HepG2 (cell line): ENCODE measurements around the gene ITGB6. TPM values are rescaled to one million over a fixed set of nuclear protein-coding genes. Genes with fewer than 3 reads are reported as not detected.

Source experiments
- ATAC-seq: fragments of 200-7000 bp; cut with Tn5 transposase; 3 replicates; pipeline ENCODE4 v1.9.1; 2020; ENCODE audit warnings: mild to moderate bottlenecking, moderate library complexity
- BruUV-seq: library from RNA; stranded (reverse); fragments of 400-500 nt; replicated peaks from 2 replicates; lab custom pipeline; 2021; lab: Mats Ljungman, UMichigan
- CTCF ChIA-PET: fragments of 300-600 bp; formaldehyde crosslinking; extraction: SDS; loops from one replicate; lab custom pipeline; 2021; ENCODE audit warnings: low total read pairs, inconsistent platforms, low intra/inter-chr PET ratio; lab: Yijun Ruan, JAX
- POLR2A ChIA-PET: fragments of 350-600 bp; sonication (Branson Sonifier 250); formaldehyde crosslinking; loops from one replicate; lab custom pipeline; 2020; ENCODE audit warnings: antibody characterized with exemption, inconsistent platforms; lab: Yijun Ruan, JAX
- DNase-seq: peaks from one replicate; pipeline ENCODE4 v3.0.0-alpha.2; 2015; ENCODE audit warnings: low spot score
- FAIRE-seq: peaks from 3 replicates; lab custom pipeline; 2011; peaks lifted over from hg19 to GRCh38; lab: Jason Lieb, UNC
- H2AFZ ChIP-seq: one replicate; pipeline ENCODE4 v1.6.1; 2011; ENCODE audit warnings: low read length, inconsistent platforms
- H3K27ac ChIP-seq: fragments of 300-600 bp; 3 replicates; pipeline ENCODE4 v1.8.0; 2011; ENCODE audit warnings: mixed run types, mild to moderate bottlenecking, mixed read lengths, low read length, inconsistent platforms; ENCODE audit not compliant: insufficient read depth; ENCODE audit errors: extremely low read length
- H3K27me3 ChIP-seq, 2 experiments: fragments of 200-600 bp in 1 of 2; 2 replicates in 1 of 2; 3 replicates in 1 of 2; pipeline versions ENCODE4 v1.6.0 to v1.8.0; 2011; ENCODE audit warnings: low read length in 2 of 2, mild to moderate bottlenecking in 2 of 2, moderate library complexity in 2 of 2, inconsistent platforms in 1 of 2; ENCODE audit not compliant: insufficient read depth in 2 of 2, control insufficient read depth in 1 of 2
- H3K36me3 ChIP-seq, 2 experiments: fragments of 200-600 bp in 1 of 2; replicated peaks in 1 of 2; 2 replicates in 1 of 2; 3 replicates in 1 of 2; pipeline versions ENCODE4 v1.5.1 to v1.8.0; 2011; ENCODE audit warnings: low read length in 2 of 2, inconsistent platforms in 1 of 2; ENCODE audit not compliant: insufficient read depth in 2 of 2, control insufficient read depth in 1 of 2
- H3K4me1 ChIP-seq: 2 replicates; pipeline ENCODE4 v1.5.1; 2012; ENCODE audit warnings: low read length, inconsistent platforms; ENCODE audit not compliant: insufficient read depth
- H3K4me2 ChIP-seq: 2 replicates; pipeline ENCODE4 v1.6.0; 2011; ENCODE audit warnings: low read depth, low read length, inconsistent platforms
- H3K4me3 ChIP-seq, 3 experiments: fragments of 200-600 bp in 1 of 3; sonication (generic), shearing (Covaris generic) in 1 of 3; replicated peaks in 1 of 3; 2 replicates each; pipeline ENCODE4 v1.5.1; 2011 to 2016; ENCODE audit warnings: low read length in 3 of 3, inconsistent platforms in 2 of 3, low read depth in 2 of 3, mild to moderate bottlenecking in 2 of 3, control low read depth in 1 of 3, mixed read lengths in 1 of 3; ENCODE audit not compliant: insufficient read depth in 1 of 3
- H3K79me2 ChIP-seq: one replicate; pipeline ENCODE4 v1.6.1; 2011; ENCODE audit warnings: low read length, inconsistent platforms; ENCODE audit not compliant: insufficient read depth
- H3K9ac ChIP-seq: 2 replicates; pipeline ENCODE4 v1.6.0; 2011; ENCODE audit warnings: mild to moderate bottlenecking, low read depth, low read length, inconsistent platforms; ENCODE audit not compliant: insufficient read depth
- H3K9me3 ChIP-seq: 2 replicates; pipeline ENCODE4 v1.5.1; 2012; ENCODE audit warnings: mild to moderate bottlenecking, low read length
- H4K20me1 ChIP-seq: 2 replicates; pipeline ENCODE4 v1.6.0; 2011; ENCODE audit warnings: inconsistent platforms, mild to moderate bottlenecking, low read length, moderate library complexity; ENCODE audit not compliant: insufficient read depth
- CBX1 ChIP-seq: IDR thresholded peaks from one replicate; pipeline ENCODE4 v1.6.1; 2016; ENCODE audit warnings: antibody characterized with exemption, low read depth
- FOXO1 ChIP-seq: sonication (generic); formaldehyde crosslinking; IDR thresholded peaks from 2 replicates; pipeline ENCODE4 v1.4.0; 2020; ENCODE audit warnings: missing genetic modification reagents
- GTF3A ChIP-seq: sonication (generic); formaldehyde crosslinking; conservative IDR thresholded peaks from 2 replicates; pipeline ENCODE4 v1.4.0; 2020; ENCODE audit warnings: mild to moderate bottlenecking, missing genetic modification reagents
- HNRNPH1 ChIP-seq: fragments of 200-400 bp; formaldehyde crosslinking; optimal IDR thresholded peaks from 2 replicates; pipeline ENCODE3; 2017; ENCODE audit warnings: mild to moderate bottlenecking, low read depth, low read length
- LCORL ChIP-seq, 2 experiments: fragments of 450-650 bp in 1 of 2; sonication (generic) in 1 of 2; formaldehyde crosslinking in 1 of 2; IDR thresholded peaks; 2 replicates each; pipeline versions ENCODE4 v1.5.0 to v1.6.1; 2017 to 2020; ENCODE audit warnings: antibody characterized with exemption in 1 of 2, missing genetic modification reagents in 1 of 2
- MIER3 ChIP-seq: IDR thresholded peaks from 2 replicates; pipeline ENCODE4 v1.6.1; 2016; ENCODE audit warnings: missing compliant biosample characterization, borderline replicate concordance
- NCOA5 ChIP-seq: sonication (generic); formaldehyde crosslinking; IDR thresholded peaks from 2 replicates; pipeline ENCODE4 v1.4.0; 2020; ENCODE audit warnings: missing genetic modification reagents
- PAWR ChIP-seq: sonication (generic); formaldehyde crosslinking; IDR thresholded peaks from 2 replicates; pipeline ENCODE4 v1.4.0; 2020; ENCODE audit warnings: missing genetic modification reagents, mild to moderate bottlenecking, borderline replicate concordance
- ZNF34 ChIP-seq: sonication (generic); formaldehyde crosslinking; IDR thresholded peaks from 2 replicates; pipeline ENCODE4 v1.4.0; 2020; ENCODE audit warnings: mild to moderate bottlenecking, missing genetic modification reagents, borderline replicate concordance
- ZNF572 ChIP-seq: sonication (generic); formaldehyde crosslinking; IDR thresholded peaks from 2 replicates; pipeline ENCODE4 v1.5.1; 2020; ENCODE audit warnings: mild to moderate bottlenecking, missing genetic modification reagents
- ZNF761 ChIP-seq: sonication (generic); formaldehyde crosslinking; conservative IDR thresholded peaks from 2 replicates; pipeline ENCODE4 v1.4.0; 2020; ENCODE audit warnings: mild to moderate bottlenecking, missing genetic modification reagents
- WGBS: methylation state at CpG from one replicate; pipeline ENCODE4 v1.1.6; 2017; ENCODE audit warnings: low lambda C conversion rate; 5-methylcytosine and 5-hydroxymethylcytosine counted together
- in situ Hi-C: cut with HindIII; loops from 2 replicates; pipeline ENCODE4 v1.10.0; 2017; ENCODE audit warnings: low pct_unique_long_range_greater_than_20kb; ENCODE audit not compliant: extremely low pct_ligation_motif_present
- intact Hi-C: fragments of 100-400 bp; cut with micrococcal nuclease; formaldehyde crosslinking; loops from one replicate; pipeline ENCODE4 v1.10.0; 2022; ENCODE audit not compliant: unreplicated experiment
- polyA plus RNA-seq, 8 experiments: library from polyadenylated mRNA; depleted of rRNA in 3 of 8; stranded (reverse) in 7 of 8; unstranded in 1 of 8; fragments of >200 nt; fragmentation: Illumina TruSeq in 4 of 8; extraction: Trizol in 4 of 8; gene quantifications; 2 replicates each; pipeline versions ENCODE4 v1.2.1 to v1.2.3, GENCODE V29; 2011 to 2016; ENCODE audit warnings: low read depth in 4 of 8, missing spikeins in 1 of 8, mixed read lengths in 1 of 8; ENCODE audit not compliant: insufficient read depth in 1 of 8
- total RNA-seq, 5 experiments: library from RNA; depleted of rRNA; stranded (reverse); fragments of >200 nt; fragmentation: Illumina TruSeq; extraction: Trizol; gene quantifications; 2 replicates each; pipeline ENCODE4 v1.2.3, GENCODE V29; 2016; ENCODE audit warnings: low read depth in 1 of 5
- TF ChIP-seq, protein P1 (sequence below), 2 experiments: IDR thresholded peaks; 2 replicates each; pipeline ENCODE4 v1.6.1; 2011 to 2012; ENCODE audit warnings: low read length in 2 of 2, borderline replicate concordance in 1 of 2, low read depth in 1 of 2, mild to moderate bottlenecking in 1 of 2, moderate library complexity in 1 of 2
- TF ChIP-seq, protein P2 (sequence below): sonication (generic); formaldehyde crosslinking; IDR thresholded peaks from 2 replicates; pipeline ENCODE4 v1.4.0; 2020; ENCODE audit warnings: missing genetic modification reagents

ITGB6 gene
- total and polyA plus RNA-seq, 2 of the 13 experiments (the other 11 are each of a cell fraction or from before 2014, with no cell fraction given) = not detected

- H2AFZ ChIP-seq = no peak overlapping the region
- H3K79me2 ChIP-seq = no peaks in the 10 kb centered on the region
- no peaks in the 10 kb centered on the region for H3K9me3 ChIP-seq
- H3K9ac ChIP-seq = no peak overlapping the region
- CTCF ChIA-PET = no interaction called here
- no peak overlapping the region for H3K4me2 ChIP-seq
- H4K20me1 ChIP-seq = no peaks in the 10 kb centered on the region
- no peaks in the 10 kb centered on the region; a peak in 1 of 5 replicates for H3K27me3 ChIP-seq
- ATAC-seq (no peak), FAIRE-seq (no peak), DNase-seq (no peak)
- no peaks in the 10 kb centered on the region for H3K36me3 ChIP-seq
- no peaks in the 10 kb centered on the region for H3K4me1 ChIP-seq
- intact Hi-C loops (no loop called here), in situ Hi-C loops (no loop called here)
- POLR2A ChIA-PET = no interaction called here
- no peak overlapping the region for H3K27ac ChIP-seq
- WGBS = 51% methylated on average over 4 of the region's 4 CpGs
- no peak for TF ChIP-seq PAWR (CRISPR knock-in tag)
- no TSS peak for BruUV-seq
- H3K4me3 ChIP-seq = no peak overlapping the region
Measured at GRCh38 chr2:160238392-160238791, 38.3 kb upstream of the ITGB6 start.

DNA sequence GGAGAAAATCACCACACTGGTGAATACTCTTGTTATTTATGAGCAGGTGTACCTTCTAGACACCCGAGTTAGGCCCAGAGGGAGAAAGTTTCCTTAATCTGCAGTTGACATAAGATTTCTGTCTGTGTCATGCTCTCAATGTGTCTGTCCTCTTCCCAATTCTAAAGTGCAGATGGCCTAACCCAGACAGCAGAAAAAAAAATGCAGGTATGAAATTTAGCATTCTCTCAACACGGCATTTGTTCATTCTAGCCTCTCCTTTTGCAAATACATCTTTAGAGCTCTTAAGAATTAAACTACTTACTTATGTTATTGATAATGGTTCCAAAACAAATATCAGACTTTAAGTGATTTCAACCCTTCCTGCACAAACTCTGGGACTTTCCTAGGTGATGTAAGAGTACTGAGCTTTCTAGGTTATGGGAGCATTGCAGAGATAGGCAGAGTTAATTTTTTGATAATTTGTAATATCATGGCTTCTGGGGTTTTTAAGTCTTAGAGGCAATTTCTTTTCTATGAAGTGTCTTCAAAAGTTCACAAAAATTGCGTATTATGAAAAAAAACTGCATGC is 32.9 kb upstream of the ITGB6 start:
- H2AFZ ChIP-seq = no peak overlapping the region
- H3K79me2 ChIP-seq = no peaks in the 10 kb centered on the region
- H3K9me3 ChIP-seq = no peaks in the 10 kb centered on the region
- no peak overlapping the region for H3K9ac ChIP-seq
- FAIRE-seq = no peak
- H3K4me2 ChIP-seq = no peak overlapping the region
- ChIA-PET POLR2A (no interaction called here), CTCF (no interaction called here)
- in situ Hi-C loops = no loop called here
- H3K27ac ChIP-seq = no peak overlapping the region
- ATAC-seq = no peak
- 4% methylated on average over 3 of the region's 3 CpGs for WGBS
- intact Hi-C loops = no loop called here
- no TSS peak for BruUV-seq
- H3K36me3 ChIP-seq = no peaks in the 10 kb centered on the region
- H3K27me3 ChIP-seq = no peaks in the 10 kb centered on the region; a peak in 2 of 5 replicates
- no peak overlapping the region for H3K4me3 ChIP-seq
- H4K20me1 ChIP-seq = no peaks in the 10 kb centered on the region
- no peak for DNase-seq
- peaks cover 7% of the 10 kb centered on the region; the same call in 1 of the 2 replicates for H3K4me1 ChIP-seq
- no peak for TF ChIP-seq HNRNPH1
- TF ChIP-seq ZNF34 (CRISPR knock-in tag) = no peak
- TF ChIP-seq, protein P1, sequence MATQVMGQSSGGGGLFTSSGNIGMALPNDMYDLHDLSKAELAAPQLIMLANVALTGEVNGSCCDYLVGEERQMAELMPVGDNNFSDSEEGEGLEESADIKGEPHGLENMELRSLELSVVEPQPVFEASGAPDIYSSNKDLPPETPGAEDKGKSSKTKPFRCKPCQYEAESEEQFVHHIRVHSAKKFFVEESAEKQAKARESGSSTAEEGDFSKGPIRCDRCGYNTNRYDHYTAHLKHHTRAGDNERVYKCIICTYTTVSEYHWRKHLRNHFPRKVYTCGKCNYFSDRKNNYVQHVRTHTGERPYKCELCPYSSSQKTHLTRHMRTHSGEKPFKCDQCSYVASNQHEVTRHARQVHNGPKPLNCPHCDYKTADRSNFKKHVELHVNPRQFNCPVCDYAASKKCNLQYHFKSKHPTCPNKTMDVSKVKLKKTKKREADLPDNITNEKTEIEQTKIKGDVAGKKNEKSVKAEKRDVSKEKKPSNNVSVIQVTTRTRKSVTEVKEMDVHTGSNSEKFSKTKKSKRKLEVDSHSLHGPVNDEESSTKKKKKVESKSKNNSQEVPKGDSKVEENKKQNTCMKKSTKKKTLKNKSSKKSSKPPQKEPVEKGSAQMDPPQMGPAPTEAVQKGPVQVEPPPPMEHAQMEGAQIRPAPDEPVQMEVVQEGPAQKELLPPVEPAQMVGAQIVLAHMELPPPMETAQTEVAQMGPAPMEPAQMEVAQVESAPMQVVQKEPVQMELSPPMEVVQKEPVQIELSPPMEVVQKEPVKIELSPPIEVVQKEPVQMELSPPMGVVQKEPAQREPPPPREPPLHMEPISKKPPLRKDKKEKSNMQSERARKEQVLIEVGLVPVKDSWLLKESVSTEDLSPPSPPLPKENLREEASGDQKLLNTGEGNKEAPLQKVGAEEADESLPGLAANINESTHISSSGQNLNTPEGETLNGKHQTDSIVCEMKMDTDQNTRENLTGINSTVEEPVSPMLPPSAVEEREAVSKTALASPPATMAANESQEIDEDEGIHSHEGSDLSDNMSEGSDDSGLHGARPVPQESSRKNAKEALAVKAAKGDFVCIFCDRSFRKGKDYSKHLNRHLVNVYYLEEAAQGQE (IDR thresholded peaks at IDR 0.05; ENCODE audit: borderline replicate concordance in 1 of 2, low read depth in 1 of 2, low read length in 2 of 2) = no peak
- TF ChIP-seq, protein P2, sequence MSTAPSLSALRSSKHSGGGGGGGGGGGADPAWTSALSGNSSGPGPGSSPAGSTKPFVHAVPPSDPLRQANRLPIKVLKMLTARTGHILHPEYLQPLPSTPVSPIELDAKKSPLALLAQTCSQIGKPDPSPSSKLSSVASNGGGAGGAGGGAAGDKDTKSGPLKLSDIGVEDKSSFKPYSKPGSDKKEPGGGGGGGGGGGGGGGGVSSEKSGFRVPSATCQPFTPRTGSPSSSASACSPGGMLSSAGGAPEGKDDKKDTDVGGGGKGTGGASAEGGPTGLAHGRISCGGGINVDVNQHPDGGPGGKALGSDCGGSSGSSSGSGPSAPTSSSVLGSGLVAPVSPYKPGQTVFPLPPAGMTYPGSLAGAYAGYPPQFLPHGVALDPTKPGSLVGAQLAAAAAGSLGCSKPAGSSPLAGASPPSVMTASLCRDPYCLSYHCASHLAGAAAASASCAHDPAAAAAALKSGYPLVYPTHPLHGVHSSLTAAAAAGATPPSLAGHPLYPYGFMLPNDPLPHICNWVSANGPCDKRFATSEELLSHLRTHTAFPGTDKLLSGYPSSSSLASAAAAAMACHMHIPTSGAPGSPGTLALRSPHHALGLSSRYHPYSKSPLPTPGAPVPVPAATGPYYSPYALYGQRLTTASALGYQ (CRISPR knock-in tag) = no peak
- no peak for TF ChIP-seq FOXO1
- no peak for TF ChIP-seq ZNF572 (CRISPR knock-in tag)
- no peak for TF ChIP-seq GTF3A (CRISPR knock-in tag)
- TF ChIP-seq NCOA5 (CRISPR knock-in tag) = no peak
- no peak for TF ChIP-seq ZNF761
- TF ChIP-seq CBX1 = no peak
- no peak for TF ChIP-seq LCORL (IDR thresholded peaks at IDR 0.05)
- no peak for TF ChIP-seq LCORL (CRISPR knock-in tag; IDR thresholded peaks at IDR 0.05)
- TF ChIP-seq MIER3 (CRISPR knock-in tag) = no peak
